LoVo (cell line): ENCODE measurements around the gene CSNK1D.
A peak's percentile ranks its signal among the peaks of the same experiment; 100 is the strongest.
"Not testable (repeated sequence)": the region's sequence is repeated elsewhere in the genome, so short reads cannot be mapped to it uniquely, and the experiment has no call there.

Experiments used
- DNase-seq: peaks from one replicate; pipeline ENCODE4 v3.0.0-alpha.2; 2016; ENCODE audit warnings: low spot score

The CSNK1D gene

GRCh38 chr17:82213251-82214011, 60.1 kb downstream of the CSNK1D start:
- no peak for DNase-seq

DNA sequence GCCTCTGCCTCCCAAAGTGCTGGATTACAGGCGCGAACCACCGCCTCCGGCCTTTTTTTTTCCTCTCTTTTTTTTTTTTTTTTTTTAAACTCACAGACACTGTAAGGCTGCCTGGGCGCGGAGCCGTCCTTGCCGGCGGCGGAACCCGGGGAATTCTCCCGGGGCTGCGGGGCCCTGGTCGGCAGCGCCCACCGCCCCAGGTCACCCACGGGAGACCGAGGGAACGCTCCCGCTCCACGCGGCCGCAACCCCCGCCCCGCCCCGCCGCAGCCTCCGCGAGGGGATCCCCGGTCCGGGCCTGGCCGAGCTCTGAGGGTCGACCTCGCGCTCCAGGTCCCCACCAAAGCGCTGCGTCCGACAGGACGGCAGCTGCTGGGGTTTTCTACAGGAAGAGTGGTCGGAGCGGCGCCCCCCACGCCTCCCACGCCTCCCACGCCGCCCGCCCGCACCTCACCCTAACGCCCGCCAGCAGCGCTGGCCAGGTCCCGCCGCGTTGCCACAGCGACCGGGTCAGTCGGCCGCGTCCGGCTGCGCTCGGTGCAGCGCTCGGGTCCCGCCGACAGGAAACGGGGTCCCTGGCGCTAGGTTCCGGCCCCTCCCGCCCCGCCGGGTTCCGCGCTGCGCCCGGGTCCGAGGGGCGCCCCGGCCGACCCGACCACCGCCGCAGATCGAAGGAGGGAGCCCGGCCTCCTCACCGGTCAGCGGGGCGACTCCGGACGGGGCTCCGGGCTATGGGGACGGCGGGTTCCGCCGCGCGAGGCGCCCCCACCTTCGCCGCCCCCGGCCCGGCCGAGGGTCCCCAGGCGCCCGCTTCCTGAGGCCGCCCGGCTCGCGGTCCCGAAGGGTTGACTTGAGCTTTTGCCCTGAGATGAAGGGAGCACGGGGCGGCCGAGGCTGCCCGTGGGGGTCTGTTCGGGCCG, 60.9 kb downstream of the CSNK1D start, which contains the start of gene CCDC57:
Gene CCDC57, minus strand, starts transcription at position 512 of the 920 bp plus-strand sequence. CDS start 10,898 bp downstream, outside the sequence.
- peak; percentile 77 for DNase-seq

GRCh38 chr17:82210655-82211054, 62.8 kb downstream of the CSNK1D start:
- DNase-seq, result not testable (repeated sequence)

DNA sequence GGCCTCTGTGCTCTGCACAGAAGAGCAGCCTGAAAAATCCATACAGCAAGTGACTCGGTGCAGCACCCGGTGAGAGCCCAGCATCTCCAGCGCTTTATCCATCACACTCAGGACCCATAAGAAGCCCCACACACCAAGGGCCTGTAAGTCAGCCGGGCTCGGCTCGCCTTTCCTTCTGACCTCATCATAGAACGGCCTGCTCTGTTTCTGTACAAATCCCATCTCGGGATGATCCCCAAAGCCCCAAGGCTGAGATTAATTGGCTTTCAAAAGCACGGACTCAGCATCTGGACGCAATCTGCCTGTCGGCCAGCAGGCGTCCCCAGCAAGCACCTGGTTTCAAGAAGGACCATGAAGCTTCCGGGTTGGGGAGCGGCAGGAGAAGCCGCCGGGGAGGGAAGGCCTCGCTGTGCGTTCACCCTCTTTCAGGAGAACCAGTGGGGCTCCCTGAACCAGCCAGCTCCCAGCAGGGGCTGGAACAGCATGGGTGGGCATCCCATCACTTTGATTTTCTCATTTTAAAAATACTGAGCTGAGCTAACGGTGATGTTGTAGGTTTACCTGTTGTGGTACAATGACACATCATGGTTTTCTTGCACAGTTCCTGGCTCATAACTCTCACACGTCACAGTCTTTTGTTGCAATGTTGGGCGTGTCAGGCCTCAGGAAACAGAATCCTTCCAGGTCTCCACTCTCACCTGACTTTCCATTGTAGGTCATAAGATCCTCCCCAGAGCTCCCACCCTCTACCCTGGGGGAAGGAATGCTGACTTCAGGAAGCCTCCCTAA, 67.6 kb downstream of the CSNK1D start:
- peak; percentile 85 for DNase-seq

- DNase-seq, result no peak
Observed at GRCh38 chr17:82204831-82205719, 68.4 kb downstream of the CSNK1D start.

- no peak for DNase-seq
Observed at GRCh38 chr17:82203920-82204319, 69.6 kb downstream of the CSNK1D start.

GRCh38 chr17:82202981-82203380, 70.5 kb downstream of the CSNK1D start:
- DNase-seq, result no peak

DNA sequence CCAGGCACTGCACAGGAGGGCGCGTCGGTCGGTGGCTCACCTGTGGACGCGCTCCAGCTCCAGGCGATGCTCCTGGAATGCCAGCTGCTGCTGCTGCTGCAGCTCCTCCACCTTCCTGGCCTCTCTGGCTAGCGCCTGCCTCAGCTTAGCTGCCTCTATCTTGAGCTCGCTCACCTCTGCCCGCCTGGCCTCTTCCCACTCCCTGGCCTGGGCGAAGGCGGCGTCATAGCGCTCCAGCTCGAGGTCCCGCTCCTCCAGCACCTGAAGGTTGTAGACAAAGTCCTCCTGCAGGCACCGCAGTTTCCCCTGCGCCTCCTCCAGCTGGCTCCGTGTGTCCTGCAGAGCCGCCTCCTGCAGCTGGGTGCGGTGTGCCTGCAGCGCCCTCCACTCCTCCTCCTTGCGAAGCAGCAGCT, 72.0 kb downstream of the CSNK1D start:
- no peak for DNase-seq

DNA sequence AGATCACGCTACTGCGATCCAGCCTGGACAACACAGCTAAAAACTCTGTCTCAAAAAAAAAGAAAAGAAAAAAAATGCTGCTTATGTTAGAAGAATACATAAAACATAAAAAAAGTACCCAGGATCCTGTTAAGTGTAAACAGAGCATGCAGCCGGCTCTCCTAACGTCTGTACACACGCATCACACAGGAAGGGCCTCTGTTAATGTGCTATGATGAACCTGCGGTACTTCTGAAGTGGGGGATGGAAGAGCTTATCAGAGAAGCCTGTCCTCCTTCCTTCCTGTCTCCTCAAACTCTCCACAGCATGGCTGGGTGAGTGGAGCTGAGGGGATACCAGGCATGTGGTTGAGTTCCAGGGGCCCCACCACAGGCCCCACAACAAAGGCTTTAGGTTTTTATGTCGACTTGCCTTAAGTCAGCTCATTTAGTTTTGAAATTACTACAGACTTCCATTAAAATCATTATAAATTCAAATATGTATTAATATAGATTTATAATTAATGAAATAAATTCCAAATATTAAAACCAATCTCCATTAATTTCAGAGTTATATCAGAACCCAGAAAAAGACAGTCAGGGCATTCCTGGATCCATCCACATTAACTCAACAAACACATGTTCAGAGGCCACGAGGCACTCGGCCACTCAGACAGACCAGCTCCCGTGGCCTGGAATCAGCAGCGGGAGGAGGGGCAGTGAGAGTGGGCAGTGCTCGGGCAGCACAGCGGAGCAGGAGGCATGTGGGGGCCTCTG, 72.6 kb downstream of the CSNK1D start:
- no peak for DNase-seq

DNA sequence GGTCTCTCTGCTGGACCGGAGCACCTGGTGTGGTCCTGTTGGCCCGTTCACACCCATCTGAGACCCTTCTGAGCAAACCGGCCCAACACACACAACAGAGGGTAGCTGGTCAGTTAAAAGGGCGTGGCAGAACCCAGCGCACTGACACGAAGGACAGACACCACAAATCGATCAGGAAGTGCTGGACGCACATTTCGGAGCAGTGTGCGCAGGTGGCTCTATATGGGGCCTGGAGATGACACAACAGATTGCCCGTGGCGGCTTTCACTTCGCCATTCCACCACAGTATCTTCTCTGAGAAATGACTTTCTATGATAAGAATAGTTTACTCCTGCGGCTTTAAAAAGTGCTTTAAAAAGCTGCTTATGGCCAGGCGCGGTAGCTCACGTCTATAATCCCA, 73.4 kb downstream of the CSNK1D start:
- no peak for DNase-seq

GRCh38 chr17:82199496-82199895, 74.0 kb downstream of the CSNK1D start:
- no peak for DNase-seq

GRCh38 chr17:82198092-82198491, 75.4 kb downstream of the CSNK1D start:
- no peak for DNase-seq

DNA sequence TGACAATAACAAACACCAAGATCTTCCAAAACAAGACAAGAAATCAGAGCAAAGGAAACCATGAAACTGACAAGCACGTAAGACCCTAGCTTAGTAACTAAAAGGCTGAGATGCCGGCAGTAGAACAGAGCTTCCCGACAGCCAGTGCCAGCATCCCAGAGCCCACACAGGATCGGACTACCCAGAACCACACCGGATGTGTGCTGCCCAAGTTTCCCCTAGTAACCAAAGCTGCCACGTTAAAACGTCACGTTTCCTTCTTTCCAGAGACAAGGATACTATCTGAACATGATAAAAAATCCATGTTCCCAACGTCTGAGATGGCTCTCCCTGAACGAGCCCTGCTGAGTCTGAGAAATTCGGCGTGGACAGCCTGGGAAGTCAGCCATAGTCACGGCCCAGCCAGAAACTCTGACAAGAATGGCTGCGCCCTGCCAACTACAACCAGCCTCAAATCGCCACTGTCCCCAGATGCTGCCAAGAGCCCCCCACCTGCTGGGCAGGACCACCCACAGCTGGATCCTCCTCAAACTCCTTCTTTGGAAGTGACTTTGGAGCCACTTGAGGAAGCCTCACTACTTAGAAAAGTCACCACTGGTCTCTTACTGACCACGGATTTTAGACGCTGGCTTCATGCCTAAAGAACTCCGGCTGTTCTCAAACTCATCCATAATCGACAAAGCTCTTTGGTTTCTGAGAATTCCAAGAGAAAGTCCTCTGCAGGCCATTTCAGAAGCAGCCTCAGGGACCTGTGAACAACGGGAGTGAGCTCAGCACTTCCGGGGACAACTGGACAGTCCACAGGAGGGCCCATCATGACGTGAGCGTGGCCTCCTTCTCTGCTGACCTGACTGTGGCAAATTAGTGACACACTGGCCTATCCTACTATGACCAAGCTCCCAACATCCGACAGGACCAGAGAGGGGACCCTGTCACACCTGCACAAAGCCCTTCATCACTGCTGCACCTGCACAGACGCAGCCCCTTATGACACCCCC, 77.5 kb downstream of the CSNK1D start:
- no peak for DNase-seq

- DNase-seq, result no peak
Observed at GRCh38 chr17:82194765-82195164, 78.7 kb downstream of the CSNK1D start.

DNA sequence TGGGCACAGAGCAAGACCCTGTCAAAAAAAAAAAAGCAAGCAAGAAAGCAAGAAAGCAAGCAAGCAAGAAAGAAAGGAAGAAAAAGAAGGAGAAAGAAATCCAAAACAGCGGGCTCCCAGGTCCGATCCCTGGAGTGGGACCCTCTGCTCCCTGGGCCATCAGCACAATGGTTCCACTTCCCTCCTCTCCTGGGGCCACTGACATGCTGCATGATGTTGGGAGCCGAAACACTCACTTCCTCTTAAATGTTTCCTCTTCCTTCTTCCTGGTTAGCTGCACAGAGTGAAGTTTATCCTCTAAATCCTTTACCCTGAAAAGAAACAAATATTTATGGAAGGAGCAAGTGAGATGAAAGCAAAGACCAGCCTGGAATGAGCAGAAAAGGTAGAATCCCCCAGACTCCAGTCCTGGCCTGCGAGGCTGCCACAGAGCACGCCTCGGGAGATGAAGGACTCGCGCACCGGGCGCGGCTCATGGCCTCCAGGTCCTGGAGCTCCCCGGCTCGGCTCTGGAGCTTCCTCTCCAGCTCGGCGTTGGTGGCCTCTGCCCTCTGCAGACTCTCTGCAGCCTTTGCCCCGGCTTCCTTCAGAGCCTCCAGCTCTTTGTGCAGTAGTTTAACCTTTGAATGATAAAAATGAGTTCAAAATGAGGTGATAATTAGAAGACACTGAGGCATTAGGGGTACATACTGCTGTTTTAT, 79.8 kb downstream of the CSNK1D start:
- no peak for DNase-seq

DNA sequence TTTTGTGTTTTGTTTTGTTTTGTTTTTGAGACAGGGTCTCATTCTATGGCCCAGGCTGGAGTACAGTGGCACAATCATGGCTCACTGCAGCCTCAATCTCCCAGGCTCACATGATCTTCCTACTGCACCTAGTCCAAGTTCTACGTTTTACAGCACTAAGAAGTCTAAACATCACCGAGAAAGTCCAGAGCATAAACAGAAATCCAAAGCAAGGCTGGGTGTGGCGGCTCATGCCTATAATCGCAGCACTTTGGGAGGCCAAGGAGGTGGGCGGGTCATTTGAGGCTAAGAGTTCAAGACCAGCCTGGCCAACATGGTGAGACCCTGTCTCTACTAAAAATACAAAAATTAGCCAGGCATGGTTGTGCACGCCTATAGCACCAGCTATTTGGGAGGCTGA, 80.5 kb downstream of the CSNK1D start:
- not testable (repeated sequence) for DNase-seq
